DOHH2 (cell line): Measurements from ENCODE around the gene BCAP31.

Source experiments
- EZH2phosphoT487 ChIP-seq: fragments of 200-600 bp; sonication (generic); IDR thresholded peaks from 2 replicates; pipeline ENCODE4 v1.6.1; 2017; ENCODE audit warnings: borderline replicate concordance, mild to moderate bottlenecking, antibody characterized with exemption, low read length, moderate library complexity, mixed read lengths
- TF ChIP-seq, protein P1 (sequence below): fragments of 200-600 bp; sonication (generic); IDR thresholded peaks from one replicate; pipeline ENCODE4 v1.5.1; 2014; ENCODE audit warnings: antibody characterized with exemption, mild to moderate bottlenecking, low read depth, low read length; ENCODE audit not compliant: poor library complexity, severe bottlenecking

- TF ChIP-seq, protein P1, sequence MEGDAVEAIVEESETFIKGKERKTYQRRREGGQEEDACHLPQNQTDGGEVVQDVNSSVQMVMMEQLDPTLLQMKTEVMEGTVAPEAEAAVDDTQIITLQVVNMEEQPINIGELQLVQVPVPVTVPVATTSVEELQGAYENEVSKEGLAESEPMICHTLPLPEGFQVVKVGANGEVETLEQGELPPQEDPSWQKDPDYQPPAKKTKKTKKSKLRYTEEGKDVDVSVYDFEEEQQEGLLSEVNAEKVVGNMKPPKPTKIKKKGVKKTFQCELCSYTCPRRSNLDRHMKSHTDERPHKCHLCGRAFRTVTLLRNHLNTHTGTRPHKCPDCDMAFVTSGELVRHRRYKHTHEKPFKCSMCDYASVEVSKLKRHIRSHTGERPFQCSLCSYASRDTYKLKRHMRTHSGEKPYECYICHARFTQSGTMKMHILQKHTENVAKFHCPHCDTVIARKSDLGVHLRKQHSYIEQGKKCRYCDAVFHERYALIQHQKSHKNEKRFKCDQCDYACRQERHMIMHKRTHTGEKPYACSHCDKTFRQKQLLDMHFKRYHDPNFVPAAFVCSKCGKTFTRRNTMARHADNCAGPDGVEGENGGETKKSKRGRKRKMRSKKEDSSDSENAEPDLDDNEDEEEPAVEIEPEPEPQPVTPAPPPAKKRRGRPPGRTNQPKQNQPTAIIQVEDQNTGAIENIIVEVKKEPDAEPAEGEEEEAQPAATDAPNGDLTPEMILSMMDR = no peak
- TF ChIP-seq EZH2phosphoT487 = no peak
Observed at GRCh38 chrX:153659268-153659667, 64.9 kb downstream of the BCAP31 start.
